NB4 (cell line): ENCODE data around the gene CRB3.

ENCODE experiments used
- DNase-seq: peaks from one replicate; pipeline ENCODE4 v3.0.0; 2010; ENCODE audit warnings: low read depth
- H3K4me3 ChIP-seq: one replicate; pipeline ENCODE4 v1.5.1; 2011; ENCODE audit warnings: mild to moderate bottlenecking, low read depth, low read length, moderate library complexity
- MYC ChIP-seq: IDR thresholded peaks from 2 replicates; pipeline ENCODE4 v1.6.1; 2011; ENCODE audit warnings: low read depth, low read length
- POLR2A ChIP-seq: IDR thresholded peaks from 2 replicates; pipeline ENCODE4 v1.6.1; 2011; ENCODE audit warnings: mild to moderate bottlenecking; ENCODE audit not compliant: insufficient read length; ENCODE audit errors: extremely low read depth
- TF ChIP-seq, protein P1 (sequence below): IDR thresholded peaks from one replicate; pipeline ENCODE4 v1.5.1; 2012; ENCODE audit warnings: low read depth, low read length
- TF ChIP-seq, protein P2 (sequence below): IDR thresholded peaks from 2 replicates; pipeline ENCODE4 v1.6.1; 2011; ENCODE audit warnings: low read depth, low read length

CRB3 gene

DNA sequence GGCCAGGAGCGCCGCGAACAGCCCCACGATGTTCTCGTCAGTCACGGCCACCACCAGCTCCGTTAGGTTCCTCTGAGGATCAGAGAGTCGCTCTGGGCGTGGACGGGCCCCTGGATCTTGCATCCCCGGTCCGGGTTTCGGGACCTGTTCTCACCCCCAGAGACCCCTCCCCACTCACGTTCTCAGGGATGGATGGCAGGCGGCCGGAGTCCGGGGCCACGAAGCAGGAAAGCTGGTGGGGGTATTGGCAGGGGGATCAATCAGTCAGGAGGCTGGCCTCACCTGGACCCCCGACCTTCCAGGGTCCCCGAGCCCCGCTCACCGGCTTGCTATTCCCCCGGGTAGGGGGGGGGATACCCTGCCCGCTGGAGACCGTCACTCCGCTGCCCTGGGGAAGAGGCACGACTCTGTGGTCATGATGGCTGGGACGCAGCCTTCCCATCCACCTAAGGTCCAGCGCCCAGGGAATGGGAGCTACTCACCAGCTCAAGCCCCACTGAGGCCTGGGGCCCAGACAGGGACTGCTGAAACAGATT lies 12.9 kb downstream of the CRB3 start:
- DNase-seq = no peak
- H3K4me3 ChIP-seq = no peak overlapping the region
- TF ChIP-seq, protein P1, sequence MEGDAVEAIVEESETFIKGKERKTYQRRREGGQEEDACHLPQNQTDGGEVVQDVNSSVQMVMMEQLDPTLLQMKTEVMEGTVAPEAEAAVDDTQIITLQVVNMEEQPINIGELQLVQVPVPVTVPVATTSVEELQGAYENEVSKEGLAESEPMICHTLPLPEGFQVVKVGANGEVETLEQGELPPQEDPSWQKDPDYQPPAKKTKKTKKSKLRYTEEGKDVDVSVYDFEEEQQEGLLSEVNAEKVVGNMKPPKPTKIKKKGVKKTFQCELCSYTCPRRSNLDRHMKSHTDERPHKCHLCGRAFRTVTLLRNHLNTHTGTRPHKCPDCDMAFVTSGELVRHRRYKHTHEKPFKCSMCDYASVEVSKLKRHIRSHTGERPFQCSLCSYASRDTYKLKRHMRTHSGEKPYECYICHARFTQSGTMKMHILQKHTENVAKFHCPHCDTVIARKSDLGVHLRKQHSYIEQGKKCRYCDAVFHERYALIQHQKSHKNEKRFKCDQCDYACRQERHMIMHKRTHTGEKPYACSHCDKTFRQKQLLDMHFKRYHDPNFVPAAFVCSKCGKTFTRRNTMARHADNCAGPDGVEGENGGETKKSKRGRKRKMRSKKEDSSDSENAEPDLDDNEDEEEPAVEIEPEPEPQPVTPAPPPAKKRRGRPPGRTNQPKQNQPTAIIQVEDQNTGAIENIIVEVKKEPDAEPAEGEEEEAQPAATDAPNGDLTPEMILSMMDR = no peak
- TF ChIP-seq, protein P2, sequence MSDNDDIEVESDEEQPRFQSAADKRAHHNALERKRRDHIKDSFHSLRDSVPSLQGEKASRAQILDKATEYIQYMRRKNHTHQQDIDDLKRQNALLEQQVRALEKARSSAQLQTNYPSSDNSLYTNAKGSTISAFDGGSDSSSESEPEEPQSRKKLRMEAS = no peak
- TF ChIP-seq MYC (no peak), POLR2A (no peak)

DNA sequence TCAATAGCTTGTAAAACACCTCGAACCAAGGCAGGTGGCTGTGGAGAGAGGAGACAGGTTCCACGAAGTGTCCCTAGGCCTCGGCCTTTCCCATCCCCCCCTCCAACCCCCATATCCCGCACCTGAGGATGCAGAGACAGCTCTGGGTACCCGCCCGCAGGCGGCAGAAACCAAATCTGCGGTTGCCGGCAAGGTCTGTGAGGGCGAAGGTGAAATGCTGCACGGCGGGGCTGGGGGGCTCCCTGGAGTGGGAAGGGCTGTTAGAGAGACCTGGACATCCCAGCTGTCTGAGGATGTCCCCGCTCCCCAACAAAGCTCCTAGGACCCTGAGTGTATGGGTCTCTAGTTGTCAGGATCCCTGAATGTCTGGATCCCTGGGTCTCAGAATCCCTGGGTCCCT lies 14.7 kb downstream of the CRB3 start:
- TF ChIP-seq, protein P2 = no peak
- TF ChIP-seq POLR2A = no peak
- no peak overlapping the region for H3K4me3 ChIP-seq
- DNase-seq = no peak

DNA sequence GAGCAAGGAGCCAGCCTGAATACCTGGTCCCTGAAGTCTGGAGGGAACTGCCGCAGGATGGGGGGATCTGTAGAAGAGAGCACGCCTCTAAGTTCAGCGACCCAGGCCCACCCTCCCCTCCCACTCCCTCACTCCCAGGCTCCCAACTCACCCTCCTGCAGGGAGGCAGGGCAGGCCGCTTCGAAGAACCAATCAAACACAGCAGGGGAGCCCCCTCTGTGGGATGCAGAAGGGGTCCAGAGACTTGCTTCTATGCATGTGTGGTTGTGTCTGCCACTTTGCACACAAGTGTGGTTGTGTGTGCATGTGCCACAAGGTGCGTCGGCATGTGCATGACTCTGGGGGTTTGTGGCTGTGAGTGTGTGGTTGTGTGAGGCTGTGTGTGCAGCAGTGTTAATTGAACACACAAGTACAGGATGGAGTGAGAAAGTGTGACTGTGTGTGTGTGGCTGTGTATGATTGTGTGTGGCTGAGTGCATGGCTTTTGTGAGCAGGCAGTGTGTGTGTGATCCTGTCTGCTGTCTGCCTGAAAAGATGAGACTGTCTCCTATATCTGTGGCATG lies 15.8 kb downstream of the CRB3 start:
- TF ChIP-seq, protein P1 = no peak
- no peak for TF ChIP-seq POLR2A
- TF ChIP-seq, protein P2 = no peak
- no peak for TF ChIP-seq MYC
- no peak overlapping the region for H3K4me3 ChIP-seq
- no peak for DNase-seq

DNA sequence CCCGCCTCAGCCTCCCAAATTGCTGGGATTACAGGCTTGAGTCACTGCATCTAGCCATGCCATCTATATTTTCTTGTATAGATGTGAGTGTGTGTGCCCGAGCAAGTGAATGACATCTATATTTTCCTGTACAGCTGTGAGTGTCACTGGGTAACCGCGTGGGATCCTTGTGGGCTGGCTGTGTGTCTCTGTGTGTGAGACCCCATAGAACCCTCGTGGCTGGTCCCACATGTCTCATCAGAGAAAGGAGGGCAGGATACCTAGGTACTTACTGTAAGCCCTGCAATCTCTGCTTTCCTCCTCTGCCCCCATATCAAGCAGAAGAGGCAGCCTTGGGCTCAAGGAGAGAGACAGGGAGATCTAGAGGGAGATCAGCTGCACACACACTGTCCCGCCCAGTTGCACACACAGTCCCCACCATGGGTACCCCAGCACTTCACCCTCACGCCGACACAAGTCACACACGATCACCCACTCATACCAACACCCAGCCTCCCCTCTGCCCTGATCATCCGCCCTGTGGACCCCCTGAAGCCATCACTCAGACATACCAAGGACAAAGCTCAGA lies 16.9 kb downstream of the CRB3 start:
- DNase-seq = peak; percentile 9
- peak overlapping the region; percentile 66 for H3K4me3 ChIP-seq

DNA sequence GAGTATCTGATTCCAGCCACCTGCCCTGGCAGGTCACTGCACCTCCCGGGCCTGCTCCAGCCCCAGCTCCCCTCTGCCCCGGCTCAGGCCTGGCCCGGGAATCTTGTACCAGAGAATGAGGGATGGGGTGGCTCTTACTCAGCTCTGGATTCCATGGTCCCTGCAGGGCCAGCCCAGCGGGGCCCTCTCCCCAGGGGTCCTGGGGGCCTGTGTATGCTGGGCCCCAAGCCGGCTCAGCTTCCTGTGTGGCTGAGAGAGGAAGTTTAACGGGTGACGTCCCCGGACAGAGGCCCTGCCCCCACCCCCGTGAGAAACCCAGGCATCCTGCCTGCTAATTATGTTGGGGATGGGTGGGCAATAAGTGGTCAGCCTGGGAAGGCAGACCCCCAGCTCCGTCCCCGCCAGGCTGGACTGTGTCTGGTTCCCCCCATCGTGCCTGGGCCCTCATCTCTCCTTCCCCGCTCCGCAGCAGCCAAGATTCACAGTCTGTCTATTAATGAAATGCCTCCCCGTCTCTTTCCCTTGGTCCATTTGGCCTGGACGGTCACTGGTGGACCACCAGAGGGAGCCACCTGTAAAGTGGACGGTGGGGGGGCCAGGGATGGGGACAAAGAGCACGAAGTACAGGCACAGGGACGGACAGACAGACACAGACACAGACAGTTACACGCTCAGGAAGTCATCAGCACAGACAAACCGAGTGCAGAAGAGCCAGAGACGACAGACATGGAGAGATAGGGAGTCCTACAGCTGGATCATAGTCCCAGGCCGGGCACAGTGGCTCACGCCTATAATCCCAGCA lies 17.7 kb downstream of the CRB3 start, which contains the start of gene DENND1C:
TSS of gene DENND1C (minus strand) at position 247 of the 802 bp plus-strand sequence. CDS start at position 155, 92 bp downstream.
- DNase-seq = peak; percentile 88
- TF ChIP-seq, protein P2 = peak; percentile 54
- TF ChIP-seq, protein P1 = peak; percentile 52
- TF ChIP-seq MYC (peak; percentile 51; the same call in 1 of the 2 replicates), POLR2A (peak; percentile 28)
- H3K4me3 ChIP-seq = peak within 1 kb of the TSS; percentile 66

More for the DNA sequence above, 16.9 kb downstream of the CRB3 start:
- TF ChIP-seq, protein P2 = no peak
- no peak for TF ChIP-seq POLR2A
- TF ChIP-seq, protein P1 = no peak
- TF ChIP-seq MYC = no peak
